Caco-2 (cell line): Measurements from ENCODE around the gene CNN3. TPM values are rescaled to one million over a fixed set of nuclear protein-coding genes. Genes with fewer than 3 reads are reported as not detected.

ENCODE experiments used
- BruUV-seq: library from RNA; stranded (reverse); fragments of 400-500 nt; replicated peaks from 2 replicates; lab custom pipeline; 2021; lab: Mats Ljungman, UMichigan
- CTCF ChIA-PET: fragments of 300-600 bp; sonication (Branson Sonifier 250); formaldehyde crosslinking; loops from one replicate; lab custom pipeline; 2022; ENCODE audit warnings: antibody characterized with exemption; lab: Charles Lee
- POLR2A ChIA-PET: fragments of 300-600 bp; sonication (Branson Sonifier 250); formaldehyde crosslinking; loops from one replicate; lab custom pipeline; 2022; ENCODE audit warnings: antibody characterized with exemption; lab: Charles Lee
- DNase-seq, 2 experiments: peaks; one replicate each; pipeline versions ENCODE4 v3.0.0 to v3.0.0-alpha.2; 2020 to 2022
- H3K27me3 ChIP-seq: replicated peaks from 2 replicates; pipeline ENCODE4 v1.6.0; 2011; ENCODE audit warnings: low read length; ENCODE audit not compliant: control insufficient read depth, insufficient read depth
- H3K36me3 ChIP-seq: 2 replicates; pipeline ENCODE4 v1.5.1; 2011; ENCODE audit warnings: low read length; ENCODE audit not compliant: control insufficient read depth, insufficient read depth
- H3K4me1 ChIP-seq: fragments of 250-450 bp; sonication (Bioruptor Pico); 2 replicates; pipeline ENCODE4 v1.5.1; 2020; ENCODE audit warnings: mild to moderate bottlenecking
- H3K4me3 ChIP-seq: 2 replicates; pipeline ENCODE4 v1.5.1; 2011; ENCODE audit warnings: low read depth, mild to moderate bottlenecking, control low read depth, low read length
- H3K9me3 ChIP-seq: fragments of 250-450 bp; sonication (Bioruptor Pico); 2 replicates; pipeline ENCODE4 v1.5.1; 2020; ENCODE audit warnings: mild to moderate bottlenecking, moderate library complexity
- H3K27ac Mint-ChIP-seq: one replicate; pipeline ENCODE4 v1.8.0; 2022; ENCODE audit warnings: mixed read lengths; ENCODE audit not compliant: unreplicated experiment
- H3K27me3 Mint-ChIP-seq: one replicate; pipeline ENCODE4 v1.8.0; 2022; ENCODE audit warnings: mixed read lengths; ENCODE audit not compliant: insufficient read depth, unreplicated experiment
- H3K36me3 Mint-ChIP-seq: one replicate; pipeline ENCODE4 v1.8.0; 2022; ENCODE audit warnings: mild to moderate bottlenecking, mixed read lengths; ENCODE audit not compliant: insufficient read depth, unreplicated experiment
- H3K4me1 Mint-ChIP-seq: one replicate; pipeline ENCODE4 v1.8.0; 2022; ENCODE audit warnings: low read depth, mixed read lengths; ENCODE audit not compliant: unreplicated experiment
- H3K4me3 Mint-ChIP-seq: one replicate; pipeline ENCODE4 v1.8.0; 2022; ENCODE audit warnings: mild to moderate bottlenecking, moderate library complexity, mixed read lengths; ENCODE audit not compliant: unreplicated experiment
- H3K9me3 Mint-ChIP-seq: one replicate; pipeline ENCODE4 v1.8.0; 2022; ENCODE audit warnings: mixed read lengths; ENCODE audit not compliant: unreplicated experiment
- intact Hi-C: fragments of 100-400 bp; cut with micrococcal nuclease; formaldehyde crosslinking; loops from one replicate; pipeline ENCODE4 v1.10.0; 2022; ENCODE audit not compliant: unreplicated experiment
- total RNA-seq: library from RNA; stranded (reverse); gene quantifications from 2 replicates; pipeline ENCODE4 v1.2.3, GENCODE V29; 2022
- TF ChIP-seq, protein P1 (sequence below), 2 experiments: fragments of 200-600 bp in 1 of 2; IDR thresholded peaks; 1 replicate in 1 of 2; 2 replicates in 1 of 2; pipeline versions ENCODE4 v1.5.1 to v1.8.0; 2011 to 2022; ENCODE audit warnings: antibody characterized with exemption in 1 of 2, control low read depth in 1 of 2, inconsistent platforms in 1 of 2, low read depth in 1 of 2, low read length in 1 of 2, mild to moderate bottlenecking in 1 of 2, moderate library complexity in 1 of 2; ENCODE audit not compliant: insufficient read depth in 1 of 2, severe bottlenecking in 1 of 2, unreplicated experiment in 1 of 2

CNN3 gene
- total RNA-seq, 1 experiment from 2014 or later: 329 TPM

- intact Hi-C loops: no loop called here
Observed at GRCh38 chr1:94855307-94855700, 71.6 kb downstream of the CNN3 start.

GRCh38 chr1:94854458-94855306, 72.2 kb downstream of the CNN3 start:
- TF ChIP-seq, protein P1, sequence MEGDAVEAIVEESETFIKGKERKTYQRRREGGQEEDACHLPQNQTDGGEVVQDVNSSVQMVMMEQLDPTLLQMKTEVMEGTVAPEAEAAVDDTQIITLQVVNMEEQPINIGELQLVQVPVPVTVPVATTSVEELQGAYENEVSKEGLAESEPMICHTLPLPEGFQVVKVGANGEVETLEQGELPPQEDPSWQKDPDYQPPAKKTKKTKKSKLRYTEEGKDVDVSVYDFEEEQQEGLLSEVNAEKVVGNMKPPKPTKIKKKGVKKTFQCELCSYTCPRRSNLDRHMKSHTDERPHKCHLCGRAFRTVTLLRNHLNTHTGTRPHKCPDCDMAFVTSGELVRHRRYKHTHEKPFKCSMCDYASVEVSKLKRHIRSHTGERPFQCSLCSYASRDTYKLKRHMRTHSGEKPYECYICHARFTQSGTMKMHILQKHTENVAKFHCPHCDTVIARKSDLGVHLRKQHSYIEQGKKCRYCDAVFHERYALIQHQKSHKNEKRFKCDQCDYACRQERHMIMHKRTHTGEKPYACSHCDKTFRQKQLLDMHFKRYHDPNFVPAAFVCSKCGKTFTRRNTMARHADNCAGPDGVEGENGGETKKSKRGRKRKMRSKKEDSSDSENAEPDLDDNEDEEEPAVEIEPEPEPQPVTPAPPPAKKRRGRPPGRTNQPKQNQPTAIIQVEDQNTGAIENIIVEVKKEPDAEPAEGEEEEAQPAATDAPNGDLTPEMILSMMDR (IDR thresholded peaks at IDR 0.05; ENCODE audit: insufficient read depth in 1 of 2, low read depth in 1 of 2, low read length in 1 of 2, severe bottlenecking in 1 of 2, unreplicated experiment in 1 of 2): peak; percentile 55 to 71
- CTCF ChIA-PET: interaction anchor here (0.5 to 4.5 kb wide), 18 partner anchors 9 to 379 kb away, joined by 3 to 68 read pairs (median 4); partner anchors contain the start of gene CNN3
- POLR2A ChIA-PET: interaction anchor here (0.6 to 0.7 kb wide), 3 partner anchors 10 to 187 kb away, joined by 3 to 5 read pairs (median 3); no protein-coding TSS in a partner anchor
- H3K9me3 Mint-ChIP-seq: no peaks in the 10 kb centered on the region
- Histone ChIP-seq H3K36me3 (peaks cover 1% of the 10 kb centered on the region; the same call in 1 of the 2 replicates), H3K9me3 (no peaks in the 10 kb centered on the region), H3K4me1 (peaks cover 9% of the 10 kb centered on the region), H3K4me3 (no peak overlapping the region), H3K27me3 (no peaks in the 10 kb centered on the region)
- H3K27me3 Mint-ChIP-seq: no peaks in the 10 kb centered on the region
- H3K4me1 Mint-ChIP-seq: no peaks in the 10 kb centered on the region
- H3K36me3 Mint-ChIP-seq: peaks cover 5% of the 10 kb centered on the region
- peak; percentile 72 to 78 for DNase-seq
- intact Hi-C loops: loop anchor here (1.0 to 5.0 kb wide), 3 partner anchors 38 to 378 kb away; partner anchors contain the start of gene RWDD3
- BruUV-seq: no TSS peak
- no peak overlapping the region for H3K27ac Mint-ChIP-seq
- no peak overlapping the region for H3K4me3 Mint-ChIP-seq

More at GRCh38 chr1:94855307-94855700, 71.6 kb downstream of the CNN3 start:
- no peaks in the 10 kb centered on the region for H3K36me3 Mint-ChIP-seq
- no peaks in the 10 kb centered on the region for H3K27me3 Mint-ChIP-seq
- H3K27ac Mint-ChIP-seq: no peak overlapping the region
- CTCF ChIA-PET: interaction anchor here (1.1 to 4.5 kb wide), 3 partner anchors 10 to 188 kb away, joined by 6 to 68 read pairs (median 65); no protein-coding TSS in a partner anchor
- Histone ChIP-seq H3K27me3 (no peaks in the 10 kb centered on the region), H3K36me3 (peaks cover 1% of the 10 kb centered on the region; the same call in 1 of the 2 replicates), H3K4me3 (no peak overlapping the region), H3K4me1 (peaks cover 9% of the 10 kb centered on the region), H3K9me3 (no peaks in the 10 kb centered on the region)
- TF ChIP-seq, protein P1 (IDR thresholded peaks at IDR 0.05; ENCODE audit: insufficient read depth in 1 of 2, low read depth in 1 of 2, low read length in 1 of 2, severe bottlenecking in 1 of 2, unreplicated experiment in 1 of 2): no peak
- DNase-seq: no peak
- H3K9me3 Mint-ChIP-seq: no peaks in the 10 kb centered on the region
- no peak overlapping the region for H3K4me3 Mint-ChIP-seq
- peaks cover 4% of the 10 kb centered on the region for H3K4me1 Mint-ChIP-seq
- POLR2A ChIA-PET: no interaction called here
- BruUV-seq: no TSS peak

- Histone ChIP-seq H3K27me3 (no peaks in the 10 kb centered on the region), H3K4me1 (peaks cover 9% of the 10 kb centered on the region), H3K9me3 (no peaks in the 10 kb centered on the region), H3K4me3 (no peak overlapping the region), H3K36me3 (peaks cover 1% of the 10 kb centered on the region; the same call in 1 of the 2 replicates)
- Mint-ChIP-seq H3K36me3 (peaks cover 14% of the 10 kb centered on the region), H3K27me3 (no peaks in the 10 kb centered on the region), H3K9me3 (no peaks in the 10 kb centered on the region), H3K27ac (no peak overlapping the region), H3K4me1 (no peaks in the 10 kb centered on the region), H3K4me3 (no peak overlapping the region)
- POLR2A ChIA-PET: no interaction called here
- no TSS peak for BruUV-seq
- TF ChIP-seq, protein P1 (IDR thresholded peaks at IDR 0.05; ENCODE audit: insufficient read depth in 1 of 2, low read depth in 1 of 2, low read length in 1 of 2, severe bottlenecking in 1 of 2, unreplicated experiment in 1 of 2): no peak
- CTCF ChIA-PET: interaction anchor here (3.5 to 4.5 kb wide), 2 partner anchors 188 to 191 kb away, joined by 65 to 68 read pairs; no protein-coding TSS in a partner anchor
- no peak for DNase-seq
- intact Hi-C loops: loop anchor here (5.0 kb wide), 2 partner anchors 40 to 380 kb away; partner anchors contain the start of gene RWDD3
Observed at GRCh38 chr1:94852788-94853187, 74.1 kb downstream of the CNN3 start.
